Suprapubic skin (tissue), 3 donors: Measurements from ENCODE around the gene PFKFB3.
"Not testable (repeated sequence)": the region's sequence is repeated elsewhere in the genome, so short reads cannot be mapped to it uniquely, and the experiment has no call there.

Source experiments
- POLR2A ChIP-seq, 2 donors: fragments of 450-650 bp; IDR thresholded peaks; one replicate each; pipeline ENCODE4 v1.6.1; 2017; ENCODE audit warnings: antibody characterized with exemption in 2 of 2, mild to moderate bottlenecking in 2 of 2, moderate library complexity in 2 of 2
- TF ChIP-seq, protein P1 (sequence below), 2 donors: fragments of 200-600 bp in 1 of 2; fragments of 450-650 bp in 1 of 2; sonication (generic) in 1 of 2; IDR thresholded peaks; one replicate each; pipeline ENCODE4 v1.5.1; 2016 to 2019; ENCODE audit warnings: antibody characterized with exemption in 2 of 2, mild to moderate bottlenecking in 1 of 2, moderate library complexity in 1 of 2

DNA sequence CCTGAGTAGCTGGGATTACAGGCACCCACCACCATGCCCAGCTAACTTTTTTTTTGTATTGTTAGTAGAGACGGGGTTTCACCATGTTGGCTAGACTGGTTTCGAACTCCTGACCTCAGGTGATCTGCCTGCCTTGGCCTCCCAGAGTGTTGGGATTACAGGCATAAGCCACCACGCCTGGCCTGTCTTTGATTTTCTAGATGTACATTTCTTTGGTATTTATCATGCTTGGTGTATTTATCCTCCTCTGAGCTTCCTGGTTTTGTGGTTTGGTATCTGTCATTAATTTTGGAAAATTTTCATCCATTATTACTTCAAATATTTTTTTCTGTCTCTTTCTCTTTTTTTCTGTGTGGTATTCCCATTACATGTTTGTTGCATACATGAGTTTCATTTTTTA lies 87.9 kb downstream of the PFKFB3 start:
- not testable (repeated sequence) for TF ChIP-seq POLR2A (IDR thresholded peaks at IDR 0.05)
- TF ChIP-seq, protein P1, sequence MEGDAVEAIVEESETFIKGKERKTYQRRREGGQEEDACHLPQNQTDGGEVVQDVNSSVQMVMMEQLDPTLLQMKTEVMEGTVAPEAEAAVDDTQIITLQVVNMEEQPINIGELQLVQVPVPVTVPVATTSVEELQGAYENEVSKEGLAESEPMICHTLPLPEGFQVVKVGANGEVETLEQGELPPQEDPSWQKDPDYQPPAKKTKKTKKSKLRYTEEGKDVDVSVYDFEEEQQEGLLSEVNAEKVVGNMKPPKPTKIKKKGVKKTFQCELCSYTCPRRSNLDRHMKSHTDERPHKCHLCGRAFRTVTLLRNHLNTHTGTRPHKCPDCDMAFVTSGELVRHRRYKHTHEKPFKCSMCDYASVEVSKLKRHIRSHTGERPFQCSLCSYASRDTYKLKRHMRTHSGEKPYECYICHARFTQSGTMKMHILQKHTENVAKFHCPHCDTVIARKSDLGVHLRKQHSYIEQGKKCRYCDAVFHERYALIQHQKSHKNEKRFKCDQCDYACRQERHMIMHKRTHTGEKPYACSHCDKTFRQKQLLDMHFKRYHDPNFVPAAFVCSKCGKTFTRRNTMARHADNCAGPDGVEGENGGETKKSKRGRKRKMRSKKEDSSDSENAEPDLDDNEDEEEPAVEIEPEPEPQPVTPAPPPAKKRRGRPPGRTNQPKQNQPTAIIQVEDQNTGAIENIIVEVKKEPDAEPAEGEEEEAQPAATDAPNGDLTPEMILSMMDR (IDR thresholded peaks at IDR 0.05): not testable (repeated sequence)
